T-cell (primary cell): ENCODE results near the gene GOLGA6D. TPM values are rescaled to one million over a fixed set of nuclear protein-coding genes. Genes with fewer than 3 reads are reported as not detected.
"Not testable (repeated sequence)": the region's sequence is repeated elsewhere in the genome, so short reads cannot be mapped to it uniquely, and the experiment has no call there.

ENCODE experiments used
- ATAC-seq, 4 experiments: fragments of 200-7000 bp in 3 of 4; fragments of 150-1000 bp in 1 of 4; cut with Tn5 transposase; replicated peaks in 1 of 4; 1 replicate in 3 of 4; 2 replicates in 1 of 4; pipeline ENCODE4 v1.10.0; 2021; ENCODE audit warnings: moderate library complexity in 3 of 4, mild to moderate bottlenecking in 2 of 4, moderate number of reproducible peaks in 1 of 4
- CTCF ChIA-PET, 2 donors: fragments of 300-600 bp; sonication (Branson Sonifier 250); formaldehyde crosslinking; loops; one replicate each; lab custom pipeline; 2022; ENCODE audit warnings: antibody characterized with exemption in 2 of 2; lab: Charles Lee
- POLR2A ChIA-PET, 2 donors: fragments of 300-600 bp; sonication (Branson Sonifier 250); formaldehyde crosslinking; loops; one replicate each; lab custom pipeline; 2022; ENCODE audit warnings: antibody characterized with exemption in 2 of 2; lab: Charles Lee
- DNase-seq, 35 experiments: peaks; one replicate each; pipeline versions ENCODE4 v3.0.0 to v3.0.0-alpha.2; 2013 to 2023
- H3K27ac ChIP-seq: one replicate; pipeline ENCODE4 v1.5.1; 2013; ENCODE audit warnings: low read length
- H3K27me3 ChIP-seq, 2 experiments: replicated peaks in 1 of 2; 1 replicate in 1 of 2; 2 replicates in 1 of 2; pipeline versions ENCODE4 v1.6.1 to v1.7.0; 2013; ENCODE audit warnings: low read length in 1 of 2, mixed read lengths in 1 of 2; ENCODE audit not compliant: control insufficient read depth in 2 of 2, insufficient read depth in 2 of 2; ENCODE audit errors: extremely low read depth in 1 of 2
- H3K36me3 ChIP-seq, 2 donors: 1 replicate in 1 of 2; 2 replicates in 1 of 2; pipeline versions ENCODE4 v1.6.1 to v1.7.0; 2013; ENCODE audit warnings: low read length in 1 of 2; ENCODE audit not compliant: control insufficient read depth in 2 of 2, insufficient read depth in 1 of 2; ENCODE audit errors: extremely low read depth in 1 of 2
- H3K4me1 ChIP-seq, 2 experiments: 1 replicate in 1 of 2; 2 replicates in 1 of 2; pipeline versions ENCODE4 v1.6.1 to v1.7.0; 2013; ENCODE audit warnings: low read length in 2 of 2, mixed read lengths in 1 of 2; ENCODE audit not compliant: insufficient read depth in 2 of 2, control insufficient read depth in 1 of 2; ENCODE audit errors: extremely low read depth in 1 of 2
- H3K4me3 ChIP-seq, 2 donors: 1 replicate in 1 of 2; 2 replicates in 1 of 2; pipeline versions ENCODE4 v1.5.1 to v1.7.0; 2013; ENCODE audit warnings: mild to moderate bottlenecking in 2 of 2, low read length in 1 of 2, moderate library complexity in 1 of 2; ENCODE audit not compliant: control insufficient read depth in 1 of 2; ENCODE audit errors: extremely low read depth in 1 of 2
- H3K9me3 ChIP-seq: 2 replicates; pipeline ENCODE4 v1.7.0; 2013
- H3K27ac Mint-ChIP-seq, 2 donors: one replicate each; pipeline ENCODE4 v1.8.0; 2020 to 2021; ENCODE audit warnings: mild to moderate bottlenecking in 2 of 2, mixed read lengths in 2 of 2
- H3K27me3 Mint-ChIP-seq, 2 donors: one replicate each; pipeline ENCODE4 v1.8.0; 2021 to 2022; ENCODE audit warnings: mixed read lengths in 2 of 2
- H3K36me3 Mint-ChIP-seq: one replicate; pipeline ENCODE4 v1.8.0; 2021; ENCODE audit warnings: mixed read lengths
- H3K4me1 Mint-ChIP-seq, 3 donors: one replicate each; pipeline ENCODE4 v1.8.0; 2020 to 2022; ENCODE audit warnings: mixed read lengths in 3 of 3, mild to moderate bottlenecking in 1 of 3
- H3K4me3 Mint-ChIP-seq, 3 donors: one replicate each; pipeline ENCODE4 v1.8.0; 2020 to 2022; ENCODE audit warnings: mild to moderate bottlenecking in 3 of 3, mixed read lengths in 3 of 3, moderate library complexity in 3 of 3
- H3K9me3 Mint-ChIP-seq, 3 donors: one replicate each; pipeline ENCODE4 v1.8.0; 2020 to 2022; ENCODE audit warnings: mixed read lengths in 3 of 3
- WGBS: methylation state at CpG from one replicate; pipeline ENCODE4 v1.1.5; 2013; ENCODE audit warnings: missing lambda C conversion rate; ENCODE audit not compliant: insufficient coverage; 5-methylcytosine and 5-hydroxymethylcytosine counted together
- total RNA-seq, 35 experiments: library from RNA in 6 of 35; stranded (reverse) in 6 of 35; fragments of 120-200 nt in 1 of 35; gene quantifications; one replicate each; pipeline versions ENCODE4 v1.2.1 to v1.2.4 and lab custom pipeline; 2013 to 2026

Gene GOLGA6D
- total RNA-seq, 5 donors from 2014 or later (not counting 1 experiment from before 2014, with no cell fraction given) = 0.13 to 0.15 TPM; not detected in 3

GRCh38 chr15:75237316-75237982 lies 45.2 kb upstream of the GOLGA6D start:
- Histone ChIP-seq H3K27ac (no peak overlapping the region), H3K4me1 (no peaks in the 10 kb centered on the region), H3K9me3 (no peaks in the 10 kb centered on the region), H3K4me3 (no peak overlapping the region), H3K36me3 (no peaks in the 10 kb centered on the region), H3K27me3 (peaks cover 0 to 57% of the 10 kb centered on the region in 2 experiments)
- ATAC-seq (no peak), DNase-seq (peak in 1 of 35 experiments; percentile 21)
- CTCF ChIA-PET = no interaction called here
- WGBS = 77% methylated on average over 8 of the region's 11 CpGs
- H3K36me3 Mint-ChIP-seq = no peaks in the 10 kb centered on the region
- H3K4me1 Mint-ChIP-seq = no peaks in the 10 kb centered on the region
- POLR2A ChIA-PET = no interaction called here
- no peaks in the 10 kb centered on the region for H3K9me3 Mint-ChIP-seq
- no peak overlapping the region for H3K4me3 Mint-ChIP-seq
- peaks cover 11 to 29% of the 10 kb centered on the region in 2 donors for H3K27me3 Mint-ChIP-seq
- H3K27ac Mint-ChIP-seq = no peak overlapping the region

- no peaks in the 10 kb centered on the region for H3K4me1 ChIP-seq
- H3K9me3 ChIP-seq = no peaks in the 10 kb centered on the region
- Mint-ChIP-seq H3K27me3 (peaks cover 5 to 23% of the 10 kb centered on the region in 2 donors), H3K4me1 (no peaks in the 10 kb centered on the region), H3K4me3 (no peak overlapping the region), H3K9me3 (no peaks in the 10 kb centered on the region), H3K36me3 (no peaks in the 10 kb centered on the region), H3K27ac (no peak overlapping the region)
- ChIA-PET CTCF (no interaction called here), POLR2A (no interaction called here)
- no peak overlapping the region for H3K27ac ChIP-seq
- peaks cover 0 to 50% of the 10 kb centered on the region in 2 experiments for H3K27me3 ChIP-seq
- H3K36me3 ChIP-seq = no peaks in the 10 kb centered on the region
- no CpG with 5 or more reads among the region's 5 CpGs for WGBS
- H3K4me3 ChIP-seq = no peak overlapping the region
- peak in 1 of 35 experiments; percentile 22 for DNase-seq
- ATAC-seq = no peak
Observed at GRCh38 chr15:75238150-75238549, 44.5 kb upstream of the GOLGA6D start.

GRCh38 chr15:75245741-75246140 lies 36.9 kb upstream of the GOLGA6D start:
- H3K4me3 Mint-ChIP-seq, H3K27ac ChIP-seq, CTCF ChIA-PET, H3K27ac Mint-ChIP-seq, H3K36me3 Mint-ChIP-seq, POLR2A ChIA-PET, H3K4me3 ChIP-seq, H3K4me1 ChIP-seq, DNase-seq, H3K9me3 ChIP-seq, H3K9me3 Mint-ChIP-seq, ATAC-seq, H3K27me3 ChIP-seq, H3K36me3 ChIP-seq, H3K4me1 Mint-ChIP-seq: not testable (repeated sequence)
- peaks cover 9 to 13% of the 10 kb centered on the region in 2 donors for H3K27me3 Mint-ChIP-seq
- 60% methylated on average over 1 of the region's 1 CpG for WGBS

- ATAC-seq, H3K27ac Mint-ChIP-seq, H3K27ac ChIP-seq, H3K36me3 ChIP-seq, CTCF ChIA-PET, H3K4me1 Mint-ChIP-seq, DNase-seq, H3K9me3 Mint-ChIP-seq, H3K4me1 ChIP-seq, H3K4me3 Mint-ChIP-seq, POLR2A ChIA-PET, H3K9me3 ChIP-seq, H3K36me3 Mint-ChIP-seq, H3K4me3 ChIP-seq: not testable (repeated sequence)
- peaks cover 13 to 18% of the 10 kb centered on the region in 2 donors for H3K27me3 Mint-ChIP-seq
- WGBS = 81% methylated on average over 4 of the region's 6 CpGs
- H3K27me3 ChIP-seq = peaks cover 0 to 12% of the 10 kb centered on the region in 2 experiments
Observed at GRCh38 chr15:75248991-75249390, 33.6 kb upstream of the GOLGA6D start.

GRCh38 chr15:75249726-75250125 lies 32.9 kb upstream of the GOLGA6D start:
- peaks cover 0 to 12% of the 10 kb centered on the region in 2 experiments for H3K27me3 ChIP-seq
- no peak for ATAC-seq
- H3K36me3 ChIP-seq = no peaks in the 10 kb centered on the region
- ChIA-PET CTCF (no interaction called here), POLR2A (interaction anchor here in 1 of 2 donors (0.8 kb wide), 1 partner anchor 75 kb away, joined by 3 read pairs; no protein-coding TSS in a partner anchor)
- no peak overlapping the region for H3K4me3 ChIP-seq
- H3K27ac ChIP-seq = no peak overlapping the region
- no peaks in the 10 kb centered on the region for H3K9me3 Mint-ChIP-seq
- H3K9me3 ChIP-seq = no peaks in the 10 kb centered on the region
- no peaks in the 10 kb centered on the region for H3K4me1 ChIP-seq
- H3K4me3 Mint-ChIP-seq = no peak overlapping the region
- no peaks in the 10 kb centered on the region for H3K36me3 Mint-ChIP-seq
- H3K4me1 Mint-ChIP-seq = no peaks in the 10 kb centered on the region
- no peak overlapping the region for H3K27ac Mint-ChIP-seq
- peaks cover 13 to 18% of the 10 kb centered on the region in 2 donors for H3K27me3 Mint-ChIP-seq
- no peak for DNase-seq
- no CpG with 5 or more reads among the region's 4 CpGs for WGBS

- H3K4me1 Mint-ChIP-seq, H3K9me3 Mint-ChIP-seq, H3K4me3 ChIP-seq, H3K36me3 ChIP-seq, H3K36me3 Mint-ChIP-seq, H3K27ac Mint-ChIP-seq, POLR2A ChIA-PET, DNase-seq, H3K4me3 Mint-ChIP-seq, H3K4me1 ChIP-seq, H3K27ac ChIP-seq, CTCF ChIA-PET, H3K9me3 ChIP-seq, ATAC-seq: not testable (repeated sequence)
- no CpG with 5 or more reads among the region's 4 CpGs for WGBS
- H3K27me3 Mint-ChIP-seq = peaks cover 13 to 18% of the 10 kb centered on the region in 2 donors
- H3K27me3 ChIP-seq = peaks cover 0 to 12% of the 10 kb centered on the region in 2 experiments
Observed at GRCh38 chr15:75251343-75251742, 31.3 kb upstream of the GOLGA6D start.
